Esophagus (tissue), 2 donors: ENCODE measurements around the gene PNPO. TPM values are rescaled to one million over a fixed set of nuclear protein-coding genes. Genes with fewer than 3 reads are reported as not detected.
A peak's percentile ranks its signal among the peaks of the same experiment; 100 is the strongest.
"Not testable (repeated sequence)": the region's sequence is repeated elsewhere in the genome, so short reads cannot be mapped to it uniquely, and the experiment has no call there.

Experiments used
- H3K27ac ChIP-seq, 2 donors: one replicate each; pipeline ENCODE4 v1.5.1; 2013; ENCODE audit warnings: low read depth in 2 of 2, mild to moderate bottlenecking in 2 of 2, inconsistent platforms in 1 of 2, low read length in 1 of 2, moderate library complexity in 1 of 2
- H3K27me3 ChIP-seq, 2 donors: one replicate each; pipeline ENCODE4 v1.6.1; 2013; ENCODE audit warnings: low read length in 2 of 2, control low read depth in 1 of 2, mild to moderate bottlenecking in 1 of 2; ENCODE audit not compliant: insufficient read depth in 2 of 2, control insufficient read depth in 1 of 2
- H3K36me3 ChIP-seq, 2 donors: one replicate each; pipeline ENCODE4 v1.6.1; 2013; ENCODE audit warnings: low read length in 1 of 2; ENCODE audit not compliant: control insufficient read depth in 2 of 2, insufficient read depth in 2 of 2
- H3K4me1 ChIP-seq, 2 donors: one replicate each; pipeline ENCODE4 v1.6.1; 2013; ENCODE audit warnings: low read length in 1 of 2; ENCODE audit not compliant: control insufficient read depth in 2 of 2, insufficient read depth in 2 of 2
- H3K4me3 ChIP-seq, 2 donors: one replicate each; pipeline ENCODE4 v1.5.1; 2013; ENCODE audit warnings: low read length in 2 of 2, mild to moderate bottlenecking in 2 of 2, low read depth in 1 of 2, moderate library complexity in 1 of 2
- H3K9me3 ChIP-seq, 2 donors: one replicate each; pipeline ENCODE4 v1.6.1; 2013; ENCODE audit warnings: mild to moderate bottlenecking in 2 of 2, low read depth in 1 of 2, low read length in 1 of 2, moderate library complexity in 1 of 2; ENCODE audit not compliant: control insufficient read depth in 2 of 2, insufficient read depth in 1 of 2
- WGBS, 2 donors: extraction: QIAGEN DNeasy Blood & Tissue Kit; methylation state at CpG; one replicate each; pipeline ENCODE4 v1.1.7; 2013; 5-methylcytosine and 5-hydroxymethylcytosine counted together
- polyA plus RNA-seq, 2 donors: library from polyadenylated mRNA; stranded (reverse); fragments of 200-250 nt; gene quantifications; one replicate each; pipeline ENCODE4 v1.2.3, GENCODE V29; 2013
- donor health status: healthy with polysubstance abuse.
- donor health status: Bipolar disorder and iron deficiency.

The PNPO gene
- polyA plus RNA-seq, 2 donors, result 9.5 to 9.6 TPM

DNA sequence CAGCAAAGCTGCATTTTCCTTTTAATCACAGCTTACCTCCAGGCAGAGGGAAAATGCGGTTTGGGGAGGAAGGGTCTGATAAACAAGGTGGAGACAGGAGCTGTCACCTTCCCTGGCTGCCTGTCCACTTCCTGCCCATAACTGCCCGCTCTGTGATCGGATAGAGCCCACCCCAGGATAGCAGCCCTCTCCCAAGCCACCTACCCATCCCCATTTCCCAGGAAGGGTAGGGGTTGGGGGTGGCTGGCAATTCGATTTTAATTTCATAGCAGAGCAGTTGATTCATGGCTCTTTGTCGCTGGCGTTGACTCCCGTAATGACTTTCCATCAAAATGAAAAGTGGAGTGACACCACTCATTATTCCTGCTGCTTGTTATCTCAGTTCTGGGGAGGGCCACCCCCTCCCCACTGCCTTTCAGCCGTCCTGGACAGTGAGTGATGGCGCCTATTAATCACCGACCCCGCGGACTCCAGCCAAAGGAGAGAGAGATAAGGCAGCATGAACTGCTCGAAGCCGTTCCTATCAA lies 40.8 kb downstream of the PNPO start:
- Histone ChIP-seq H3K9me3 (no peaks in the 10 kb centered on the region), H3K27me3 (no peaks in the 10 kb centered on the region), H3K27ac (no peak overlapping the region), H3K4me3 (no peak overlapping the region), H3K36me3 (peaks cover 15 to 42% of the 10 kb centered on the region in 2 donors), H3K4me1 (peaks cover under 1 to 1% of the 10 kb centered on the region in 2 donors)
- 65 to 71% methylated on average over 14 of the region's 14 CpGs for WGBS, 2 donors

DNA sequence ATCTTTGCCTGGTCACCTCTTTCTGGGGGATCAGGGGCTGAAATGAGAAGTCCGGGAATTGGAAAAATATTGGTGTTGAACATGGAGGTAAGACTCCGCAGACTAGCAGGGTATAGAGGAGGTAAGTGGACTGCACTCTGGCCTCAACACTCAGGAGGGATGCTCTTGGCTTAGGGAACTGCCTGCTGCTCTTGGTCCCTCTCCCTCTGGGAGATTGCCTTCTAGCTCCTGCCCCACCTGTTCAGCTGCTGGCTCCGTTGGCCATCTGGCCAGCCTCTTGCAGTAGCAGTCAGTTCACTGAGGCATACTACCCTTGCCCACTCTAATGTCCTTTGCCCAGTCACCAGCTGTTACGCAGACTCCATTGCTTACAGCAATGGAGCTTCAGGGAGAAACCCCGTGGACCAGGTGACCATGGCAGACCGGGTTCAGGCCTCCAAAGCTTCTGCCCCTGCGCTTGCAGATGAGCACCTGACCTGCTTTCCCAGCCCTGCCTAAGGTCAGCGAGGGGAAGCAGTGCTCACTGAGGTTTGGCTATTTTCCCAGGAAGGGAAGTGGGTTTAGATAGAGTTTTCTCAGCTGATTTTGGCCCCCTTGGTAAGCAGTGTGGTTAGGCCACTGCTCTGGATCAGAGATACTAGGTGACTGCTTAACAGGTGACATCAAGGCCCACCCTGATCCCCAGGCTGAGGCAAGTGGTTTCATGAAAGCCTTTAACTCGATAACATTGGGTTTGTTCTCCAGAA lies 41.4 kb downstream of the PNPO start:
- H3K27me3 ChIP-seq, result no peaks in the 10 kb centered on the region
- 80 to 82% methylated on average over 9 of the region's 9 CpGs for whole genome bisulfite sequencing, 2 donors

DNA sequence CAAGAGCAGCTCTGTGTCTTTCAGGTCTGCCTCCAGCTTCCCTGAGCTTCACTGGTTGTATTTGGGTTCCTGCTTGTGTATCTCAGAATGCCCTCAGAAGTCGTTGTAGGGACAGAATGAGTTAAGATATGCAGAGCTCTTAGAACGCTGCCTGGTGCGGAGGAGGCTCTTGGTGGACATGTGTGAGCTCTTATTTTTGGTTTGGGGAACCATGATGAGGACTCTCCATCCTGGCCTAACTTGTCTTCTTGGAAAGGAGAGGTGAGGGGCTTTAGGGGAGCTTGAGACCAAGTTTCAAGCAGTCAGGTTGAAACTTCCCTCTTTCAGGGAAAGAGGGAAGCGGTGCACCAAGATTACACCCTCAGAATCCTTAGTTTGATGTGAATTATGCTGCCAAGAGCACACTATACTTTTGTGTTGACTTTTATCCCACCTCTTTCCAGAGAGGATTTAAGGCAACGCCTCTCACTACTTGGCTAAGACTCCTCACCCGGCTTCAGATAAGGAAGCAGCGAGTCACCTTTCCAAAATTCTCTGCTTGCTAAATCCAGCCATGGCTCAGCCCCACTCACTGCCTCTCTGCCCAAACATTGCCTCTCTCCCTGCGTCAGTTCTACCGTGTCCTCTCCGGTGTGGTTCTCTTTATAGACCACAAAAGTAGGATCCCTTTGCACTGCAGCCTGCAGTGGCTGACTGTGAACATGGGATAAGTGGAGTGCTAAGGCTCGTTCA lies 42.3 kb downstream of the PNPO start:
- peaks cover 12 to 35% of the 10 kb centered on the region in 2 donors for H3K36me3 ChIP-seq
- no peak overlapping the region for H3K4me3 ChIP-seq
- H3K9me3 ChIP-seq, result no peaks in the 10 kb centered on the region
- 66 to 75% methylated on average over 11 of the region's 11 CpGs for WGBS, 2 donors
- H3K4me1 ChIP-seq, result peaks cover 3% of the 10 kb centered on the region in 2 donors
- no peak overlapping the region for H3K27ac ChIP-seq
- H3K27me3 ChIP-seq, result no peaks in the 10 kb centered on the region

More for the DNA sequence above, 41.4 kb downstream of the PNPO start:
- H3K4me1 ChIP-seq, result peaks cover 3% of the 10 kb centered on the region in 2 donors
- H3K4me3 ChIP-seq, result no peak overlapping the region
- no peaks in the 10 kb centered on the region for H3K9me3 ChIP-seq
- H3K36me3 ChIP-seq, result peaks cover 15 to 37% of the 10 kb centered on the region in 2 donors
- H3K27ac ChIP-seq, result no peak overlapping the region

DNA sequence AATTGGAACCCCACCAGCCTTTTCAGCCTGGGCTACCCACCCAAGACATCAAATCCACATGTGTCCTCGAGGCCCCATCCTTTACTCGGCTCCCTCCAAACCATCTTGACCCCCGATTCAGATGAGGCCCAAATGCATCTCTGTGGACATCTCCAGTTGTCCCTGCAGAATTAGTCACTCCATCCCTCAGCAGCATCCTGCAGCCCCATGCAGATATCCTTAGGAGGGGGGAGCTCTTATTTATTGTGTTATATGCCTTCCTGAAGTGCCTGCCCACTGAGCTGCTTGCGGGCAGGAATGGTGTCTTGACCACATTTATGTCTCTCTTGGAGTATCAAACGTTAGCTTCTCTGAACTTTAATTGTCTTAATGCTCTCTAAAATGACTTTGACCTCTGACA lies 45.1 kb downstream of the PNPO start:
- 79 to 80% methylated on average over 5 of the region's 5 CpGs for WGBS, 2 donors
- Histone ChIP-seq H3K27me3 (no peaks in the 10 kb centered on the region), H3K4me1 (peaks cover 3% of the 10 kb centered on the region in 2 donors), H3K27ac (no peak overlapping the region), H3K9me3 (no peaks in the 10 kb centered on the region), H3K36me3 (peaks cover 0 to 15% of the 10 kb centered on the region in 2 donors), H3K4me3 (no peak overlapping the region)

DNA sequence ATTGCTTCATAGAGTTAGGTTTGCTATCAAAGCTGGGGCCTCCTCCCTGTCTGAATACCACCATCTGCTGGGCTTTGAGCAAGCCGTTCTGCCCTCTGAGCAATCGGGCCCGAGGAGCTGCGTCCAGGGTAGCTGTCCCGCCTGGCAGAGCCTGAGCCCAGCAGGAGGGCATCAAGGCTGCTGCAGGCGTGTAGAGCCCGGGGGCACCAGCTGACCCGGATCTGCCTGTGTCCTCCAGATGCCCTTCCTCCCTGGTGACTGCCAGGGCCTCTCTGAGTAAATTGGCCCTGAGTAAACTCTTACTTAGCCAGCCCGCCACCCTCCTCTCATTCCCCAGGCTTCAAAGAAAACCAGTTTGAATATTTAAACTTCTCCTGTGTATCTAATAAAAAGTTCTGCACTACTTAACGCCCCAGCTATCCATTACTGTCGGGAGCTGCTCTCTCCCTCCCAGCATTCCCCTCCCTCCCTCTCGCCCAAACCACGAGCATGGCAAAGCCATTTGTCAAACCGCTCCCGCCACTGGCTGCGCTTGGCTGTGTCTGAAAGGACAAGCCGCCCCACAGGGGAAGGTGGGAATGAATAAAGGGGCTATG lies 46.0 kb downstream of the PNPO start:
- Histone ChIP-seq H3K4me3 (no peak overlapping the region), H3K9me3 (no peaks in the 10 kb centered on the region), H3K4me1 (peaks cover 3% of the 10 kb centered on the region in 2 donors), H3K27ac (peak overlapping the region in 1 of 2 donors; percentile 6), H3K27me3 (no peaks in the 10 kb centered on the region), H3K36me3 (peaks cover 0 to 7% of the 10 kb centered on the region in 2 donors)
- WGBS, 2 donors, result 23 to 31% methylated on average over 17 of the region's 17 CpGs

DNA sequence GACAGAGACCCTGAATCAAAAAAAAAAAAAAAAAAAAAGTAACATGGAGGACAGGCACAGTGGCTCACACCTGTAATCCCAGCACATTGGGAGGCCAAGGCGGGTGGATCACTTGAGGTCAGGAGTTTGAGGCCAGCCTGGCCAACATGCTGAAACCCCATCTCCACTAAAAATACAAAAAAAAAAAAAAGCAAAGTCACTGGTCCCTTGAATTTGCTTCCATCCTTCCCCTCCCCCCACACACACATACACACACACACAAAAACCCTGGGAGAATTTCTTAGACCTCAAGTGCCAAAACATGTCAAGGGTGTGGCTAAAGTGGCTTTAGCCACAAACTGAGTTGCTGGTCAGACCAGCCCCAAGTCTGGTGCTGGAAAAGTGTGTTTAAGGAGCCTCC lies 47.1 kb downstream of the PNPO start:
- H3K9me3 ChIP-seq, H3K36me3 ChIP-seq, H3K27me3 ChIP-seq, H3K4me3 ChIP-seq, H3K4me1 ChIP-seq, H3K27ac ChIP-seq: not testable (repeated sequence)
- WGBS, 2 donors, result 100% methylated on average over 1 of the region's 1 CpG

DNA sequence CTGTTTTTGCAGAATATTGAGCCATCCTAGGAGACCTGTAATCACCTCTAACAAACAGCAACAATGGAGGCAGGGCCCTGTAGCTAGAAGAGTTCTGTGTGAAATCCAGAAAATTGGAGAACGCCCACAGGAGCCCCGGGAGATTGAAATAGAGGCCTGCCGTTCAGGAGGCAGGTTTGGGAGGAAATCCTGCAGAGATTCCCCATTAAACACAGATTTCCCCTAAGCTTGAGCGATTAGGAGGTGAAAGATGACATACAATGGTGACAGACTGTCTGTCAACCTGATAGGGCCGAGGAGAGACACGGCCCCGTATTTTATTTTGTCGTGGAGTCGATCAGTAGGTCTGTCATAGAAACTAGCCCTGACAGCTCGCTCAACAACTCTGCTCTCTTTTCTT lies 47.8 kb downstream of the PNPO start:
- Histone ChIP-seq H3K36me3 (no peaks in the 10 kb centered on the region), H3K27me3 (no peaks in the 10 kb centered on the region), H3K4me1 (peaks cover 3% of the 10 kb centered on the region in 2 donors), H3K4me3 (no peak overlapping the region), H3K9me3 (no peaks in the 10 kb centered on the region), H3K27ac (no peak overlapping the region)
- WGBS, 2 donors, result 82 to 87% methylated on average over 10 of the region's 10 CpGs

DNA sequence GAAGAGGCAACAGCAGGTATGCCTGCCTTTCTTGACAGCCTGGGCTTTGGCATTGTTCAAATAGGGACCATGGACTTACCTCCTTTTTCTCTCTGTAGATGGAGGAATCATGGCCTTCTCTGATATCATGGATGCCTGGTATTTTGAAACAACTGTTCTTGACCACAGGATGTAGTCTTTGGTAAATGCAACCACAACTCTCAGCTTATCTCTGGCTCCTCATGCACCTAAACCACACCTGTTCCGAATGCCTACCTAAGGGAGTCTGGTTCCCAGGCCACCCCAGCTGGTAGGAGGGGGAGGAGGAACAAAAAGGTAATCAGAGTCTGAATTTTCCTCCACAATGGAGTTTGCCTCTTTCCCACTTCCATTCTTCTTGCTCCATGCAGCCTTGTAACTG lies 48.3 kb downstream of the PNPO start:
- 79 to 91% methylated on average over 1 of the region's 1 CpG for WGBS, 2 donors
- Histone ChIP-seq H3K27me3 (no peaks in the 10 kb centered on the region), H3K4me3 (no peak overlapping the region), H3K27ac (no peak overlapping the region), H3K9me3 (no peaks in the 10 kb centered on the region), H3K36me3 (no peaks in the 10 kb centered on the region), H3K4me1 (peaks cover 3% of the 10 kb centered on the region in 2 donors)

DNA sequence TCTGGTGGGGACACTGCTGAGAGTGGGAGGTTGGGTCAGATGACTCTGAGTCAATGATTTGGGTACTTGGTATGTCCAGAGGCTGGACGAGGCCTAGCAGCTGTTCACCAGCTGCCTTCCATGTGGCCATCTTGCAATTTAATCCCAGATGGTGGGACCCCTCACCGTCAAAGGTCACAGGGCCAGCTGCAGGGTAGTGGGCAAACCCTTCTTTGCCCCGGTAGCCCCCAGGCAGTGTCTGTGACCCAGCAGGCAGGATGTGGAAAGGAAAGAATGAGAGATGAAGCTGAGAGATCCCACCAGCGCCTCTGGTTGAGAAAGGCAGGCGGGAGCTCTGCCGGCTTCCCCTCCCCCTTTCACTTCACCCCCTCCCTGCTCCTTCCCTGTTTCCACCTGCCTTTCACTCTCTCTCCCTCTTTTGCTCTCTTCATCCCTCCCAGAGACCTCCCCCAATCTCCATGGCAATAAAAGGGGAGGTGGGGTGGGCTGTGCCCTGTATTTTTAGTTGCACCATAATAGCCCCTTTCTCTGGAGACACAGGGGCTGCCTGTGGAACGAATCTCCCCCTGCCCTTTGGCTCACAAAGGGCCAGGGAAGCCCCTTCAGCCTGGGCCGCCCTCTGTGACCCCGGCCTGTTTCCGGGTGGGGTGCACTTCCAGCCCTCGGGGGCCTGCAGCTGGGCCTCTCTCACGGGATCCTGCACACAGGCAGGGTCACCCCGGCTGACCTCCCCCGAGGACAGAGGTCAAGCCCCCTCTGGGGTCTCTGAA lies 49.8 kb downstream of the PNPO start:
- H3K4me3 ChIP-seq, result no peak overlapping the region
- no peak overlapping the region for H3K27ac ChIP-seq
- H3K27me3 ChIP-seq, result no peaks in the 10 kb centered on the region
- WGBS, 2 donors, result 67 to 70% methylated on average over 14 of the region's 14 CpGs
- peaks cover 3% of the 10 kb centered on the region in 2 donors for H3K4me1 ChIP-seq
- no peaks in the 10 kb centered on the region for H3K9me3 ChIP-seq
- H3K36me3 ChIP-seq, result no peaks in the 10 kb centered on the region
